NCI-H82 treated with DMSO at 0.1 percent for 48 hours (cell line): ENCODE measurements around the gene BCL11B.

Experiments used
- DNase-seq: peaks from one replicate; lab custom pipeline; 2025; ENCODE audit not compliant: unreplicated experiment; lab: John Stamatoyannopoulos, UW

The BCL11B gene

DNA sequence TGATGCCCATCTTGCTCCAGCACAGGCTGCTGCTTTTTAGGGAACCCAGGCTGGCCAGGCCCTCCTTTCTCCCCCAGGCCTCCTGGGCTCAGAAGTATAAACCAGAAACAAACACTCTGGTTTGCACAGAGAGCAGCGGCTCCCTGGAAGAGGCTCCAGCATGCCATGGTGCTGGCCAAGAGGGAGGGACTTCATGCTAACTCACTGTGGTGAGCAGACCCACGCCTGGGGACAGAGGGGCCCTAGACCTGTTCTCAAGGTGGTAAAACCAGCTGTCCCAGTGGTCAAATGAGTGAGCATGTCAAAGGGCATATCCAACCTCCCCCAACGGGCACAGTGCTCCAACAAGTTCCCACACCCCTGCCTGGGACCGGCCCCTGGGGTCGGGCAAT, 15.5 kb downstream of the BCL11B start:
- DNase-seq: no peak

DNA sequence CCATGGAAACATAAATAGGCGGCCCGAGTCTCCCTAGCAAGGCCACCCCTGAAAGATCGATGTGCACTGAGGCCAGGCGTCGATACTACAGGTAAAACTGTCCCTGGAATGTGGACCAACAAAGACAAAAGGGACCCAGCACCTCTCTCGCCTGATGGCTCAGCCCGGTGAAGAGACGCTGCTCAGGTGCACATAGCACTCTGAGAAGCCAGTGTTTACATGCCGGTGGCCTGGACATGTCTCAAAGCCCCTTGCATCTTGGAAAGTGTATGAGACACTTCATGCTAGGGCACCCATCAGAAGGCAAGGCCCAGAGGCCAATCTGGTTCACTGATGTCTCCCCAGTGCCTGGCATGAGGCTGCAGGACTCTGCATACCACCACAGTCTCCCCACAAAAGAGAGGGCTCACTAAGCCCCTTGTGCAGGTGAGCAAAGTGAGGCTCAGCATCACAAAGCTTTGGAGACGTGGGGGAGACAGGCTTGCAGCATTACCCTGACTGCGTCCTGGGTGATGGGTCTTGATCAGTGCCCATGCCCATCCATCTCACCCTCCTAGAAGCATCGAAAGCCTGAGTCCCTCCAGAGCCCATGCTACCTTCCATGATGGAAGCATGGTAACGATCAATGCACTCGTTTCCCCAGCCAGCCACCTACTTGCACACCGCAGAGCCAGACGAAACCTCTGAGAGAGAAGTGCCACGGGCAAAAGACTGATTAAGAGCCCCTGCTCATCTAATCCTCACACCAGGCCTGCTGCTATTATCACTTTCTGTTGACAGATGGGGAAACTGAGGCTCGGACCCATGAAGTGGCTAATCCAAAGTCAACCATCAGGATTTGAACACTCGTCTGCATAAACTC, 16.1 kb downstream of the BCL11B start:
- no peak for DNase-seq

DNA sequence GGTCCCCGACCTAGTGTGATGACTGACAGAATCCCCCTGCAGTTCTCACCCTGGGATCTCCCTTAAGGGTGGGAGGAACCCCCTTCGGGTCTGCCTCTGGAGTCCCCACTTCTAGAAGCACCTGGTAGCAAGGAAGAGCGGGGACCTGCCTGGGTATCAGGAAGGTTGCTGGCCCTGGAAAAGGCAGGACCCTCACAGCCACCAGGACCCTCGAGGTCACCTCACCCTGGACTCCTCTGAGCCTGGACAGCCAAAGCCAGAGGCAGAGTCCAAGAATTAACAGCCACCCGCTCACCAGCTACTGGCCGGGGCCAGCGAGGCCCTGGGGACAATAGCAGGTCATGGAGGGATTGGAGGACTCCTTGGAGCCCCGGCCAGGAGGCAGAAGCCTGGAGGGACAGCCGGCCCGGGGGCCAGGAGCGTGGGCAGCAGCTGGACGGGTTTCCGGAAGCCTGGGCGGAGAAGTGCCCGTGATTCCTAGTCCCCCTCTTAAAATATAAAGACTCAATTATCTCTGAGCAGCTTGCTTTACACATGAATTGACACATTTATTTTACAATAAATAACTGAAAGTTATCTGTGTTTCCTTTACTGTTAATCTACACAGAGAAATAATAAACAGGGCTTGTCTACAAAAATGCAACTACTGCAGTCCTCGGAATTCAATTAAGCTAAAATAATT, 17.5 kb downstream of the BCL11B start:
- no peak for DNase-seq

DNA sequence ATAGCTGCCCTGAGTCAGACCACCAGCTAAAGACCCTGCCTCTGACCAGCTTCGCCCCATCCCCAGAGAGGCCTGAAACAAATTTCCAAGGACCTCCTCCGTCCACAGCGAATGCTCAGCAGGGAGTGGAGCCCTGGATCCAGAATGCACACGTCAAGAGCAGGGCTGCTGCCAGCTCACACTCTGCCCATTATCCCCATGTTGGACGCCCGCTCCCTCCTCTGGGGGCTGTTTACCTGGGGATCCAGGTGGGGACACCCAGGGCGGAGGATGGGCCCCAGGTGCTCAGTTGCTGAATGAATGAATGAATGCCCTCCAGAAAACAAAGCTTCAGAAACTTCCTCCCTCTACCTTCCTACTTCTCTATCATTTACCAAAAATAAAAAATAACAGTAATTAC, 18.1 kb downstream of the BCL11B start:
- DNase-seq: no peak

DNA sequence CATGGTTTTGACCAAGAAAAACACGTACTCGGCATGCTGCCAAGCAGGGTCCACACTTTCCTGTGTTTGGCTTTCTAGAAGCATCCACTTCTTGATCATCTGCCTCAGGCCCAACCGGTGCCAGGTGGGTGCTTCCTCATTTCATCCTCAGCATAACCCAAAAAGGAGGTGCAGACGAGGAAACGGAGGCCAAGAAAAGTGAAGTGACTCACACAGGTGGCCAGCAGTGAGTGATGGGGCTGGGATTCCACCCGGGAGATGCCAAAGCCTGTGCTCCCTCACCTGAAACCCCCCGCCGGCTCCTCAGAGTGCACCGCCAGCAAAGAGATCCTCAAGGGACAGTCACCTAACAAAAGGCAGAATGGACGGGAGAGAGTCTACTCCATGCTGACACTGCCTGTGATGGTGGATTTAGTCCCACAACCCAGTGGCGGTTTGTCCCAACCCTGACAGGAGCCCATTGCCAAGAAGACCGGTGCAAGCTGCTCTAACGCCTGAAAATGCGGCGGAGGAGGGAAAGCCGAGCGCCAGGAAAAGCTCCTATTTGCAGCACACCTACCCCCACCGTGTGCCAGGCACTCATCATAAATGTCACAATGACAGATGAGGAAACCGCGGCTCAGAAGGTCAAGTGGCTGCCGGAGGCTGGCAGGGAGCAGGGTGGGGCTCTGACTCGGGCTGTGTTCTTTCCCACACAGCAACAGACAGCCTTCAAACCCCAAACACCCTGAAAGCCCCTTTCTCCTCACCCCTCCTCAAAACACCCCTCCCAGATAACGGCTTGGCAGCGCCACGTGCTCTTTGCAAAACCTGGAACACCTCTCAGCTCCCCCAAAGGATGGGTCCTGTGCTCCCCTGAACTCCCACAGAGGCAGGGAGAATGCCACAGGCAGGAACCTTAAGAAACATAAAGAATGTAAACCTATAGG, 18.8 kb downstream of the BCL11B start:
- DNase-seq: no peak

DNA sequence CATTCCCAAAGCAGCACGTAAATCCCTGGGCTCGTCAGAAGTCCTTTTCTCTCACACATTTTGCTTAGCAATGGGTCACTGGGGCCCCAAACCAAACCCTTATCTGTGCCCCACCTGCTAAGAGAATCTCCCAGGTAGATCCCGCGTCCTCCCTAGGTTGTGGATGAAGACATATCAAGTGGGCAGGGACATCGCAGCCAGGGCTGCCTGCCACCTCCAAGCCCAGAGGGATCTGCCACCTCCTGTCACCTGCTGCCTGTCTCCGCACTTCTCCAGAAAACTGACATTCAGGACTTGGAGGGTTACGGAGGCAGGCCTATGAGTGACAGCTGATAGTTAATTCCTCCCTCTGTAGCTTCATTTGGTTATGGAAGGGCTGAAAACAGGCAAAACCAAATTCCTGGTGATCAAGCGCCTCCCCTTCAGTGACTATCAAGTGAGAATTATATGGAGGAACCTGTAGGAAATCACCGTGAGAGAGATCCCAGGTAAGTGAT, 19.5 kb downstream of the BCL11B start:
- DNase-seq: no peak

DNA sequence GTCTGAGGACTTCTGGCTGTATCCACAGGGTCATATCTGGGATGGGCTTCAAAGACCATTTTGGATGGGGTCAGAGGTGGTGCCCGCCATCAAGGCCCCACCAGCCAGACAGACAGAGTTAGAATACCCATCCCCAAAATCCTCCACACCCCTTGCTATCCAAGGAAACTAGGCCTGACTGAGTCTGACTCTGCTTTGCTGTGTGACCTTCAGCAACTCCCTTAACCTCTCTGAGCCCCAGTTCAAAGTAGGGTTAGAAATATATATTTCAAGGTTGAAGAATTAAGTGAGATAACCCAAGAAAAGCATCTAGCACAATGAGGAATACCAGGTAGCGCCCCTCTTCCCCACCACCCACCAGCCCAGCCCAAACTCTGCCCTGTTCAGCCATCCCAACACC, 20.3 kb downstream of the BCL11B start:
- no peak for DNase-seq

DNA sequence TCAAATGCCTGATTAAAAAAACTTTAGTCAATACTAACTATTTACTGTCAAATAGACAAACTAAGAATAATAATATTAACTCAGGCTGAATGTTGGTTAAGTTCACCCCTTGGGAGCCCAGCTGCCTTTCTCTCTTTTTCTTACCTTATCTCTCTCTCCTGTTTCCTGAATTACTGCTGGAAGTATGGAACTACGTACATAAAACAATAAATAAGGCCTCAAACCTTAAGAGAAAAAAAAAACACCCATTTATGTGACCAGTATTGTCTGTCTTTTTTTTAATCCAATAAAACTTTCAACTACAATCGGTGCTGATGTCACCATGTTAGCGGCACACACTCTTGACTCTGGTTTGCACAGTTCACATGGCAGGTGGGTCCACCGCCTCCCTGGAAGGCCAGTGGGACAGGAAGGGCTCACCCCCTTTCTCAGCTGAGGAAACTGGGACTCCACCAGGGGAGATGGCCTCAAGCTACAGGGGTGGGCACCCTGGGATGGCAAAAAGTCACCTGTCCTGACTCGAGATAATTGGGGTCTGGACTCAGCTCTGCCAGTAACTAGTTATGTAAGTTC, 21.3 kb downstream of the BCL11B start:
- DNase-seq: no peak

DNA sequence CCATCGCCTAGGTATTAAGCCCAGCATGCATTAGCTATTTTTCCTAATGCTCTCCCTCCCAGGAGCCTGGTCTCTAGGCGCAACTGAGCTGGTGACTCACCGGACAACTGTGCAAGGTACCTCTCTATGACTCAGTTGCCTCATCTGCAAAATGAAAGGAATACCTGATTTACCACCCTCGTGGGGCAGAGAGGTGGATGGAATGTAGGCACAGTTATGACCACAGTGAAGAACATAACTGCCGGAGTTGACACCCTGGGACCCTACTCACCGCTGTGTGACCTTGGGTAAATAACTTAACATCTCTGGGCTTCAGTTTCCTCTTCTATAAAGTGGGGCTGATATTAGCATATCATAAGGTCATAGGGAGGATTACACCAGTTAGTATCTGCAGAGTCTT, 22.6 kb downstream of the BCL11B start:
- DNase-seq: no peak

DNA sequence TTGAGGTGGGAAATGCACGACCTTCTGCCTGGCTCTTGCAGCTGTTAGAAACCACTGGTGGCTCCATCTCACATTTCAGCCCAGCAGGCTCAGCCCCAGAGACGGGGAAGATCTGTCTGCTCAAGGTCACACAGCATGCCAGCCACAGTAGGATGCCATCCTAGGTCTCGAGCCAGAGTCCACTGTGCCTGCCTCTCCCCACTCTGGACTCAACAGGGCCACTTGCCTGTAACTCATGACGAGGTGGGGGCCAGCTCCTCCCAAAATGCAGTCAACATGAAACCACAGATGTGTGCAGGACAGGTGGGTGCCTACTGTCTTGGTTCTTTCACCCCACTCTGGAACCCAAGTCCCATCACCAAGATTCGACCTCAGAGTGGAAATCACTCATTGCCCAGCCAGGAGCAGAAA, 23.2 kb downstream of the BCL11B start:
- DNase-seq: no peak

DNA sequence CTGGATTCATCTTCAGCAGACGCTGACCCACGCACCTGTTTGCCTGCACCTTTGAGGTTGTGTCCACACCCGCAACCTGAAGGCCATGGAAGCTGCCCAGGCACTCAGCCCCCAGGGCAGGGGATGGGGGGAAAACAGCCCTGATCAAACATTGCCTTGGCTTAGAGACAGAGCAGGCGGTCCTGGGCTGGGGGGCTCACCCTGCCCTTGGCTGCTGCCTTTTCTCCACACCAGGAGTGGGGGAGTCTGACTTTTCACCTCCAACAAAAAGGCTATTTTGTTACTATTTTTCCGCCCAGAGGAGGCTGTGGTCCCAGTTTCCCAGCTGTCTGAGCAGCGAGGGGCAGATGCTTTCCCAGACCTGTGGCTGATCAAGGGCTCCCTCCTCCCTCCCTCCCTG, 24.2 kb downstream of the BCL11B start:
- no peak for DNase-seq

DNA sequence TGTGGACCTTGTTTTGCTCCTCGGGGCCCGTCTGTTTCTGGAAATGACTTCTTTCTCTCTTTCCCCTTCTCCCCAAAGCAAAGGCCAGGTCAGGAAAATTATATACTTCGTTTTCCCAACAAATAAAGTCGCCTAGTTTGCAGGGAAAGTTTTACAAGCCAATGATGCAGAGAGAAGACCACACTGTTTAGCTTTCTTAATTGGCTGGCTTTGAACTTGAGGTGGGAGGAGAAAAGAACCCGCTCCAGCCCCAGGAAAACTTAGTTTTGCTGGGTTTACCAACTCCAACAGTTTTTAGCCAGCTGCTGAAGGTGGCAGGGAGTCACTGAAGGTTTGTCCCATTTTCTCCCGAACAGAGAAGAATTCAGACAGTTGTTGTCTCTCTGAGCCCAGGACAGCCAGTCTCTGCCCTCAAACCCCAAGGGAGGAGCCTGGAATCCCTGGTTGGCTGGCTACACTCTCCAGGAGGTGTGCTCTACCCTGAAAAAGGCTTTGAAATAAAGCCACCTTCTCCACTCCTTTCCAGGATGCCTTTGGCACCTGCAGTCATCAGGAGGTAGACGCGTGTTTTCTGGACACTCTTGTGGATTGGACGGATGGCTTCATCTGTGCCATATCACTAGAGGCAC, 24.8 kb downstream of the BCL11B start:
- DNase-seq: no peak

DNA sequence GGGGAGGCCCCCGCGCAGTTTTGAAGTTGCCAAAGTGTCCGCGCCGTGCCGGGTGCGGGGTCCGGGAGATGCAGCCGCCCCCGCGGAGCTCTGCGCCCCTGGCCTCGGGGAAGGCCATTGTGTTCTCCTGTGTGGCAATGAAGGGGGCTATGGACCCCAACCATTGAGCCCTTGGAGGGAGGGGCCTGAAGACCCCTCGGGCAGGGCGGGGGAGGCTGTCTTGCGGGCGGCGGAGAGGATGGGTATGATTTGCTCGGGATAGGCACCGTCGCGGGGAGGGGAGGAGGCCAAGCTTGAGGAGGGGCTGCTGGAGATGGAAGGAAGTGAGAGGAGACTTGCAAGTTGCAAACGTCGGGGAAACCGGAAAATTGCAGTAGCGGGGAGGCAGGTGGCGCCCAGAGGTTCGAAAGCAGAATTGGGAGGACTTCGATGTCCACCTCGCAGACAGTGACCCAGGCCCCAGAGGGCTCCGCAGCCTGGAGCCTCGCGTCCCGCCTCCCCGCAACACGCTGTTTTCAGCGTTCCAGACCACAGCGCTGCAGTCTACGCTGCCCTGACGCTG, 25.4 kb downstream of the BCL11B start:
- DNase-seq: no peak

DNA sequence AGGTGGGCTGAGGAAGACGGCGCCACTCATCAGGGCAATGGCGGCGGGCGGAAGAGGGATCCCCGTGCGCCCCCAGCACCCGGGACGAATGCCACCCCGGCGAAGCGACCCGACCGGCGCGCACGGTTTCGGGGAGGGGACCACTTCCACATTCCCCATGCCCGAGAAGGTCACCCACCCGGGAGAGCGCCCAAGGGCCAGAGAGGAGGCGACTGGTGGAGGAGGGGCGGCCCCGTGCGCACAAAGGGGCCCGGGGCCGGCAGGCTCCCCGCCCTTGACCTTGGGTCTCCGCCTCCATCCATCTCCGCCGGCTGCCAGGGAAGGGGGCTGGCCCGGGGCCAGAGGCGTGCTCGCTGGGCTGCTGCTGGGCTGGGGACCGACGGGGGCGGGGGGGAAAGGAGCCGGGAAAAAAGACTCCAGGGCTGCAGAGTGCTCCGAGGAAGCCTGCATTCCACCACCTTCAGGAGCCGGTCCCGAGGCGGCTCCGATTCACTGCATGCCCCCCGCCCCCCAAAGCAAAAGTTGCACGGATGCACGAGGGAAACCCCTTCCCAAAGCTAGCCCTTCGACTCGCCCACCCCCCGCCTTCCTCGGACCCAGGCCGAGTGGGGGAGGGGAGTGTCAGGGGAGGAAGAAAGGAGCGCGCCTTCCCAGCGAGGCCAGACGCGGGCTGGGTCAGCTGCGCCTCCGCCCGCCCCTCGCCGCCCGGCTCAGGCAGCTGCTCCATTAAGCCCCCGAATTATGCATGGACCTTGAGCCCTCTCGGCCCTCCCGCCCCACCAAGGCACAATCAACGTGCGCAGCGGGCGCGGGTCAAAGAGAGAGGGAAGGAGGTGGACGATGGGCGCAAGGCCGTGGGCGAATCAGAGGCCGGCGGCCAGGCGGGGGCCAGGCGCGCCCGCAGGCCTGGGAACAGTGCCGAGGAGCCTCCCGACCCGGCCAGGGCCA, 26.2 kb downstream of the BCL11B start:
- DNase-seq: no peak

DNA sequence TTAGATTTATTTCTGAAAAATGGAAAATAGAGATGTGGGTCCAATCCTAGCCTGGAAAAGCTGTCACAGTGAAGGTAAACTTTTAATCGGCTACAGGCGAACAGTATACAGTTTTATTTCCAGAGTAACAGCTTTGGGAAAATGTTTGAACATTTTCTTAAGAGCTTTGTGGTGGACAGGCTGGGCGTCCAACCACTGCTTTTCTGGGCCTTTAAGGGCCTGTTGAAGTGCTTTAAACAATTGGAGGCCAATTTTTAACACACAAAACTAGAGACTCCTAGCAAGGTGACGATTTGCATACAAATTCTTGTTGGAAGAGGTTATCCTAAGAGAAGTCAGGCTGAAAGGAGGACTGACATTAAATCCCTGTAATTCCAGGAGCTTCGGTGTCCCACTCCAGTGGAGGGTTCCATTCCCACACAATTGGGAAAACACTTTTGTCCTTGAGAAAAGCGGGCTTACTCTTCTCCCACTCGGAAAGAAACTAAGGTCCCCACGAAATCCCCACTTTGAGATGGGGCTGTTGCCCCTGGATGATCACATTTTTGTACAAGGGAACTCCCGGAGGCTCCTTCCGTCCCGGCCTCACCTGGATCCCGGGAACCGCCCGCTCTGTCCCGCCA, 26.9 kb downstream of the BCL11B start:
- DNase-seq: no peak

DNA sequence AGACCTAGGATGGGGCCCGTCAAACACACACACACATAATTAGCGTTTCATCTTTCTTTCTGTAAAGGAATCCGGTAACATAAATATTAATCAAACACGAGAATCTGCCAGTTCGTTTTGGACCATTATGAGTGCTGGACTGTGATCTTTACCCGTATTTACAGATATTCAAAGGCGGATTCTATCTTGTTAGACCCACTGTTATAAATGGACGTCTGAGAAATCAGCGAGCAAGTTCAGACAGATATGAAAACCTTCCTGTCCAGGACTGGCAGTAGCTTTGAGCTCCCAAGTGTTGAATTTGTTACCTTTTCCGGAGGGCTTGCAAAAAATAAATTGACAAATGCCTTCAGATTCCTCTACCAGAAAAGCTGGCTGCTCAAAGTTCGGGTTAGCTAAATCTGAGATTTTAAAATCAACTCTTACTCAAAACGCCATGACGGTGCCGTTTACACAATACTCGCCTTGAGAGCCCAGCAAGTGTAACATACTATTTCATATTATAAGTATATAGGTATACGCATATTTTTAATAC, 27.6 kb downstream of the BCL11B start:
- DNase-seq: no peak

DNA sequence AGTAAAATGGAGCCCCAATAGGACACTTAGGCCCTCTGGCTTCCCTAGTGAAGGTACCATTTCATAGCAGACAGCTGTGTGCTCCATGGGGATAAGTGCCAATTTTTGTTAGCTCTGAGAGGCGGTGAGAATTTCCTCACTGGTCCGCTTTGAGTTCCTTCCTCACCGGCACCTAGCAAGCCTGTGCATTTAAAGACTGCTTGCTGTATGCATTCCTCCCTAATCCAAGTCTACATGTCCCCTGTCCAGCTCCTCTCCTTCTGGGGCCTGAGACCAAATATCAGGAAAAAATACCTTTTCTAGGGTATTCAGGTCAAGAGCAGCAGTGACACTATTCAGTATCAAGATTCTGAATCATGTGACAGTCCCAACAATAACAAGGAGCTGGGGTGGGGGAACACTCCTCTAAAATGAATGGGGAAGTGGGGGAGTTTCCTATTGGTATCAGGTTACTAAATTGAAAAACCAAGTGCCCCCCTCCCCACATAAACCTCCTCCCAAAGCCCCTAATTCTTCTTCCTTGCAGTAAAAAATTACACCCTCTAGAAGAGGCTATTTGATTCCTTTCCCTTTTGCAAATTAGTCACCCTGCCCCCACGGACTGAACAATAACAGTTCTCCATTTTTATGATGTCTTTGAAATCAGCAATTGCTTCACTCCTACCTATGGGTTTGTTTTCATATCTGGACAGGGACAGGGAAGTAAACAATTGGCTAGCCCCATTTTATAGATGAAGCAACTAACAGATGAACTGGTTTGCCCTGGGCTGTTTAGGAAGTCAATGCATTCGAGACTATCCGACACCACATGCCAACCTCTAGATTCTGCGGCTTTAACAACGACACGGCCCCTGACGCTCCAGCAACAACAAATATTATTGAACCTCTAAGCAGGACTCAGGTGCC, 28.9 kb downstream of the BCL11B start:
- no peak for DNase-seq
